Measurements from ENCODE around the gene UGT8.

The UGT8 gene

GRCh38 chr4:114626196-114626595, 27.6 kb downstream of the UGT8 start:
- H3K4me3 ChIP-seq (ENCODE audit: low read depth, low read length), result no peak overlapping the region
- TF ChIP-seq ZNF423 (tag by site-specific recombination; IDR thresholded peaks at IDR 0.05) (no peak), ZSCAN30 (tag by site-specific recombination; IDR thresholded peaks at IDR 0.05) (no peak), TCF7L2 (IDR thresholded peaks at IDR 0.05; ENCODE audit: borderline replicate concordance, low read depth, low read length) (no peak), ZNF768 (tag by site-specific recombination; IDR thresholded peaks at IDR 0.05) (no peak), ZBTB44 (tag by site-specific recombination; IDR thresholded peaks at IDR 0.05) (no peak), ZNF837 (tag by site-specific recombination; IDR thresholded peaks at IDR 0.05) (no peak), ZNF600 (tag by site-specific recombination; IDR thresholded peaks at IDR 0.05) (no peak), ZNF132 (tag by site-specific recombination; IDR thresholded peaks at IDR 0.05; ENCODE audit: borderline replicate concordance) (no peak)
- H3K4me1 ChIP-seq (ENCODE audit: control insufficient read depth, insufficient read depth, low read length), result no peaks in the 10 kb centered on the region
- ChIA-PET CTCF (no interaction called here), POLR2A (no interaction called here)
- no peaks in the 10 kb centered on the region for H3K36me3 ChIP-seq (ENCODE audit: control insufficient read depth in 2 of 2, insufficient read depth in 1 of 2, low read length in 2 of 2)
- H3K9me3 ChIP-seq (ENCODE audit: control insufficient read depth, insufficient read depth, low read depth, low read length), result no peaks in the 10 kb centered on the region
- H3K27ac ChIP-seq (ENCODE audit: extremely low read depth, low read depth, low read length), result no peak overlapping the region

DNA sequence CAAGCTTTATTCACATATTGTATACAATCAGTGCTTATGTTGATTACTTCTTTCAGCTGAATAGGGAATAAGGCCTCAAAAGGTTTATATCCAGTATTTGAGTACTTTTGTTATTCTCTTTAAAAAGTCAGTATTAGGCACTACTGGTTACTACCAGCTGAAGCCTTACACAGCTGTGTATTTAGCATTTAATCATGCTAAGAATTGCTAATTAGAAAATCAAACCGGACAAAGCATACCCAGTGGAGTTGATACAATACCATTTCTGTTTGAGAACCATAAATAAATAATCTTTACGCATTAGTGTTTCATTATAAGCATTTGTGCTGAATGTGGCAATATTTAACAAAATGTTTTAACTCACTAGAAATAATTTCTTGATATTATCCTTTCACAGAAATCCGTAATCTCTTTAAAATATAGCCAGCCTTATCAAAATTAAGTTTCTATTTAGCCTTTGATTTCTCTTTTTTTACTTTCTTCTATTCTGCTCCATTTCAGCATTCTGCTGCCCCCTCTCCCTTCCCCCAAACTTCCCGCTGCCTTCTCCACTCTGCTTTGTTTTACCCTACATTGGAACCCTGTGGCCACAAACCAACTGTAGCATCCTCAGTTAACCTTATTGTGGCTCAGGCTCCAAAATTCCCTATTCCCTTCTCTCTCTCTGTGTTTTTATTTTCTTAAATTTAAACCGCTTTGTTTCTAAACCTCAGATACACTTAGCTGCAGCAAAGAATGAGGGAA, 37.8 kb downstream of the UGT8 start:
- Histone ChIP-seq H3K4me1 (ENCODE audit: control insufficient read depth, insufficient read depth, low read length) (no peaks in the 10 kb centered on the region), H3K27ac (ENCODE audit: extremely low read depth, low read depth, low read length) (no peak overlapping the region)
- POLR2A ChIA-PET, result no interaction called here

More for the DNA sequence above, 37.8 kb downstream of the UGT8 start:
- no peak for TF ChIP-seq HOXD13 (CRISPR knock-in tag; IDR thresholded peaks at IDR 0.05; ENCODE audit: borderline replicate concordance)
- TF ChIP-seq, protein P1, sequence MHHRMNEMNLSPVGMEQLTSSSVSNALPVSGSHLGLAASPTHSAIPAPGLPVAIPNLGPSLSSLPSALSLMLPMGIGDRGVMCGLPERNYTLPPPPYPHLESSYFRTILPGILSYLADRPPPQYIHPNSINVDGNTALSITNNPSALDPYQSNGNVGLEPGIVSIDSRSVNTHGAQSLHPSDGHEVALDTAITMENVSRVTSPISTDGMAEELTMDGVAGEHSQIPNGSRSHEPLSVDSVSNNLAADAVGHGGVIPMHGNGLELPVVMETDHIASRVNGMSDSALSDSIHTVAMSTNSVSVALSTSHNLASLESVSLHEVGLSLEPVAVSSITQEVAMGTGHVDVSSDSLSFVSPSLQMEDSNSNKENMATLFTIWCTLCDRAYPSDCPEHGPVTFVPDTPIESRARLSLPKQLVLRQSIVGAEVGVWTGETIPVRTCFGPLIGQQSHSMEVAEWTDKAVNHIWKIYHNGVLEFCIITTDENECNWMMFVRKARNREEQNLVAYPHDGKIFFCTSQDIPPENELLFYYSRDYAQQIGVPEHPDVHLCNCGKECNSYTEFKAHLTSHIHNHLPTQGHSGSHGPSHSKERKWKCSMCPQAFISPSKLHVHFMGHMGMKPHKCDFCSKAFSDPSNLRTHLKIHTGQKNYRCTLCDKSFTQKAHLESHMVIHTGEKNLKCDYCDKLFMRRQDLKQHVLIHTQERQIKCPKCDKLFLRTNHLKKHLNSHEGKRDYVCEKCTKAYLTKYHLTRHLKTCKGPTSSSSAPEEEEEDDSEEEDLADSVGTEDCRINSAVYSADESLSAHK (tag by site-specific recombination; IDR thresholded peaks at IDR 0.05), result no peak
- TF ChIP-seq ZBTB8A (tag by site-specific recombination; IDR thresholded peaks at IDR 0.05), result no peak
- no peak for TF ChIP-seq ZNF776 (tag by site-specific recombination; IDR thresholded peaks at IDR 0.05; ENCODE audit: borderline replicate concordance)
- no peak for TF ChIP-seq ZNF26 (tag by site-specific recombination; IDR thresholded peaks at IDR 0.05)
- no peak for TF ChIP-seq ZNF561 (tag by site-specific recombination; IDR thresholded peaks at IDR 0.05; ENCODE audit: borderline replicate concordance)
- no peak for TF ChIP-seq ZBTB17 (tag by site-specific recombination; IDR thresholded peaks at IDR 0.05)
- no peak for TF ChIP-seq ZNF423 (tag by site-specific recombination; IDR thresholded peaks at IDR 0.05)
- TF ChIP-seq PRDM2 (tag by site-specific recombination; IDR thresholded peaks at IDR 0.05; ENCODE audit: borderline replicate concordance), result no peak
- H3K4me3 ChIP-seq (ENCODE audit: low read depth, low read length), result no peak overlapping the region
- CTCF ChIA-PET, result no interaction called here
- no peaks in the 10 kb centered on the region for H3K36me3 ChIP-seq (ENCODE audit: control insufficient read depth in 2 of 2, insufficient read depth in 1 of 2, low read length in 2 of 2)
- no peaks in the 10 kb centered on the region for H3K9me3 ChIP-seq (ENCODE audit: control insufficient read depth, insufficient read depth, low read depth, low read length)

Measured in HEK293 (cell line).